ENCODE results near the gene CYP4X1. TPM values are rescaled to one million over a fixed set of nuclear protein-coding genes. Genes with fewer than 3 reads are reported as not detected.

The CYP4X1 gene
- total and polyA plus RNA-seq, 9 of the 15 experiments (the other 6 are each of a cell fraction or from before 2014, with no cell fraction given), result 0.03 to 0.17 (median 0.06) TPM; not detected in 6

- TF ChIP-seq MBD1 (CRISPR knock-in tag; IDR thresholded peaks at IDR 0.05) (no peak), MAZ (CRISPR knock-in tag; conservative IDR thresholded peaks at IDR 0.05 in 1 of 2, IDR thresholded peaks at IDR 0.05 in 1 of 2) (no peak), RUNX1 (IDR thresholded peaks at IDR 0.05; ENCODE audit: low read depth) (no peak), NR4A1 (CRISPR knock-in tag; IDR thresholded peaks at IDR 0.05) (no peak), NR4A1 (tag; IDR thresholded peaks at IDR 0.05) (no peak), BRF1 (IDR thresholded peaks at IDR 0.05; ENCODE audit: borderline replicate concordance, extremely low read depth, insufficient read length) (no peak), ZNF518B (CRISPR knock-in tag; IDR thresholded peaks at IDR 0.05) (no peak)
Observed at GRCh38 chr1:47036764-47037163, 13.3 kb downstream of the CYP4X1 start (continued).
